Immature natural killer cell (primary cell): Measurements from ENCODE around the gene CYRIA. TPM values are rescaled to one million over a fixed set of nuclear protein-coding genes. Genes with fewer than 3 reads are reported as not detected.
A peak's percentile ranks its signal among the peaks of the same experiment; 100 is the strongest.

Experiments used
- DNase-seq, 3 donors: peaks; one replicate each; pipeline ENCODE4 v3.0.0; 2022; ENCODE audit warnings: mixed read lengths in 1 of 3
- H3K27ac Mint-ChIP-seq, 6 donors: one replicate each; pipeline ENCODE4 v1.8.0; 2020; ENCODE audit warnings: mixed read lengths in 6 of 6, mild to moderate bottlenecking in 5 of 6, inconsistent platforms in 4 of 6, moderate library complexity in 3 of 6
- H3K27me3 Mint-ChIP-seq, 3 donors: one replicate each; pipeline ENCODE4 v1.8.0; 2020 to 2021; ENCODE audit warnings: low read depth in 3 of 3, mild to moderate bottlenecking in 3 of 3, mixed read lengths in 3 of 3, moderate library complexity in 3 of 3, inconsistent platforms in 1 of 3
- H3K36me3 Mint-ChIP-seq, 3 donors: one replicate each; pipeline ENCODE4 v1.8.0; 2020; ENCODE audit warnings: mixed read lengths in 3 of 3, inconsistent platforms in 2 of 3, mild to moderate bottlenecking in 2 of 3
- H3K4me1 Mint-ChIP-seq, 2 donors: one replicate each; pipeline ENCODE4 v1.8.0; 2020; ENCODE audit warnings: inconsistent platforms in 2 of 2, mild to moderate bottlenecking in 2 of 2, mixed read lengths in 2 of 2, moderate library complexity in 1 of 2
- H3K4me3 Mint-ChIP-seq, 5 donors: one replicate each; pipeline ENCODE4 v1.8.0; 2020; ENCODE audit warnings: mild to moderate bottlenecking in 5 of 5, mixed read lengths in 5 of 5, inconsistent platforms in 3 of 5, moderate library complexity in 3 of 5
- H3K9me3 Mint-ChIP-seq, 6 donors: one replicate each; pipeline ENCODE4 v1.8.0; 2020; ENCODE audit warnings: mild to moderate bottlenecking in 6 of 6, mixed read lengths in 6 of 6, inconsistent platforms in 4 of 6, moderate library complexity in 3 of 6
- polyA plus RNA-seq, 3 donors: library from polyadenylated mRNA; unstranded; fragments of 300-500 nt; fragmentation: Illumina TruSeq; gene quantifications; one replicate each; pipeline ENCODE4 v1.2.3, GENCODE V29; 2021

Gene CYRIA
- polyA plus RNA-seq, result 10 to 100 TPM; 24.0 to 41.8 (median 25.3) TPM

- Mint-ChIP-seq H3K9me3 (no peaks in the 10 kb centered on the region), H3K36me3 (peaks cover 3% of the 10 kb centered on the region in 3 donors), H3K4me1 (peaks cover 52 to 56% of the 10 kb centered on the region in 2 donors), H3K4me3 (peak within 1 kb of the TSS; percentile 89 to 97 (median 92)), H3K27me3 (peaks cover 6 to 17% (median 15%) of the 10 kb centered on the region in 3 donors), H3K27ac (peak within 1 kb of the TSS; percentile 92 to 98 (median 95))
- peak; percentile 70 to 72 (median 70) for DNase-seq
These were observed at the start of gene CYRIA for GRCh38 chr2:16665748-16666448. Gene CYRIA (minus strand): TSS chr2:16665834. CDS start chr2:16588119, 77,715 bp downstream.

- peaks cover 0 to 2% (median 0%) of the 10 kb centered on the region in 6 donors for H3K9me3 Mint-ChIP-seq
- H3K4me3 Mint-ChIP-seq, result no peak overlapping the region
- peaks cover 2 to 3% (median 3%) of the 10 kb centered on the region in 3 donors for H3K27me3 Mint-ChIP-seq
- H3K36me3 Mint-ChIP-seq, result no peaks in the 10 kb centered on the region
- H3K4me1 Mint-ChIP-seq, result peaks cover 8 to 9% of the 10 kb centered on the region in 2 donors
- no peak overlapping the region for H3K27ac Mint-ChIP-seq
- no peak for DNase-seq
These were observed 47.4 kb upstream of the CYRIA start for GRCh38 chr2:16713011-16713423.

DNA sequence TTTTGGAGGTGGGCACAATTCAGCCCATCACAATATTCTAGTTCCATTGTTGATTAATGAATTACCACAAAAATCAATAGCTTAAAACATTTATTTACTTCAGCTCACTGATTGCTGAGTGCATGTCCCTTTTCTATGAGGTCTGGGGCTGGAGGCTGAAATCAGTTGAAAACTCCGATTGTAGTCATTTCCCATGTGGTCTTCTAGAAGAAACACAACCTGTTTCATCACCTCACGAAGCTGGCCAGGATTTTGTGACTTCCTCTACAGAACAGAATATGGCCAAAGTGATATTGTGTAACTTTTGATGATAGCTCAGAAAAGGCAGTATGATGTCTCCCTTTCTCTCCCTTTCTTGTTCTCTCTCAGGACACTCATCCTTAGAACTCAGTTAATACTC, 44.1 kb upstream of the CYRIA start:
- Mint-ChIP-seq H3K4me3 (no peak overlapping the region), H3K27ac (no peak overlapping the region), H3K27me3 (peaks cover 0 to 3% (median 2%) of the 10 kb centered on the region in 3 donors), H3K4me1 (no peaks in the 10 kb centered on the region), H3K9me3 (peaks cover 0 to 2% (median 0%) of the 10 kb centered on the region in 6 donors), H3K36me3 (no peaks in the 10 kb centered on the region)
- DNase-seq, result no peak

DNA sequence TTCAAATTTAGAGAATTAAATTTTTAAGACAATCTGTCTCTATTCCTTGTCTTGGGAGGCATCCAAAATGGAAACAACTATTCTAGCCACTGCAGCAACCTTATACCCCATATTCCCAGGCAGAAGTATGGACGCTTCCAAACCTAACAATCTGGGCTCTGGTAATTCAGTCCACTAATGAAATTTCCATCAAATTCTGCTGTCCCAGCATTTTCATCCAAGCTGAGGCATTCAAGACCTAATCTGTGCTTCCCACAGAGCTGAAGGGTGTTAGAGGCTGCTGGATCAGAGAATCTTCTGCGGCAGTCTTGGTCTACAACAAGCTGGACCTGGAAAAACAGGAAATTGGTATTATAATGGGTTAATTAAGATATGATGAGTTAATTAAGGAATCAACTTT, 42.5 kb upstream of the CYRIA start:
- Mint-ChIP-seq H3K9me3 (peaks cover 0 to 2% (median 0%) of the 10 kb centered on the region in 6 donors), H3K4me3 (no peak overlapping the region), H3K27ac (no peak overlapping the region), H3K27me3 (peaks cover 0 to 3% (median 2%) of the 10 kb centered on the region in 3 donors), H3K36me3 (no peaks in the 10 kb centered on the region), H3K4me1 (no peaks in the 10 kb centered on the region)
- DNase-seq, result no peak

GRCh38 chr2:16707014-16707623, 41.5 kb upstream of the CYRIA start:
- Mint-ChIP-seq H3K4me1 (no peaks in the 10 kb centered on the region), H3K36me3 (no peaks in the 10 kb centered on the region), H3K27ac (no peak overlapping the region), H3K9me3 (peaks cover 0 to 2% (median 0%) of the 10 kb centered on the region in 6 donors), H3K4me3 (no peak overlapping the region), H3K27me3 (peaks cover 0 to 3% (median 2%) of the 10 kb centered on the region in 3 donors)
- DNase-seq, result no peak

- peaks cover 8 to 11% (median 8%) of the 10 kb centered on the region in 3 donors for H3K27me3 Mint-ChIP-seq
- H3K27ac Mint-ChIP-seq, result no peak overlapping the region
- H3K4me3 Mint-ChIP-seq, result no peak overlapping the region
- H3K4me1 Mint-ChIP-seq, result no peaks in the 10 kb centered on the region
- H3K36me3 Mint-ChIP-seq, result peaks cover 0 to 3% (median 0%) of the 10 kb centered on the region in 3 donors
- H3K9me3 Mint-ChIP-seq, result no peaks in the 10 kb centered on the region
- DNase-seq, result no peak
These were observed 35.1 kb upstream of the CYRIA start for GRCh38 chr2:16700551-16701259.

- no peak overlapping the region for H3K27ac Mint-ChIP-seq
These were observed 28.2 kb upstream of the CYRIA start for GRCh38 chr2:16693854-16694253.

DNA sequence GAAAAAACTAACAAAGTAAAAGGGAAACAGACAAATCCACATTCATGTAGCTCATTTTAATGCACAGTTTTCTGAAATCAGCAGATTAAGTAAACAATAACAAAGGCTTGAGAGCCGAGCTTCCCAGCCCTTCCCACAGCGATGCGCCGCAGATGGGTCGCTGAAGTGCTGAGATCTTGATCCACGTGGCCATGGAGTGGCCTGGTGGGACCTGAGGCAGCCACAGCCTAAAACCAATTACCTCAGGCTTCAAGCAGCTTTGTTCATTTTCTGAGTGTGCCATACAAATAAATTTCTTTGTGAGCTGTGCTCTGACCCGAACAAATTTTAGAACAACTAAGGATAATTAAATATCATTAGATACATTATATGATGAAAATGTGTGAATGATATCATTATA, 25.6 kb upstream of the CYRIA start:
- Mint-ChIP-seq H3K4me3 (no peak overlapping the region), H3K9me3 (no peaks in the 10 kb centered on the region), H3K4me1 (no peaks in the 10 kb centered on the region), H3K27me3 (peaks cover 4 to 7% (median 5%) of the 10 kb centered on the region in 3 donors), H3K27ac (no peak overlapping the region), H3K36me3 (no peaks in the 10 kb centered on the region)
- DNase-seq, result no peak

More at GRCh38 chr2:16693854-16694253, 28.2 kb upstream of the CYRIA start:
- Mint-ChIP-seq H3K27me3 (peaks cover 7 to 18% (median 8%) of the 10 kb centered on the region in 3 donors), H3K36me3 (no peaks in the 10 kb centered on the region), H3K4me1 (no peaks in the 10 kb centered on the region), H3K4me3 (no peak overlapping the region), H3K9me3 (no peaks in the 10 kb centered on the region)
- no peak for DNase-seq

DNA sequence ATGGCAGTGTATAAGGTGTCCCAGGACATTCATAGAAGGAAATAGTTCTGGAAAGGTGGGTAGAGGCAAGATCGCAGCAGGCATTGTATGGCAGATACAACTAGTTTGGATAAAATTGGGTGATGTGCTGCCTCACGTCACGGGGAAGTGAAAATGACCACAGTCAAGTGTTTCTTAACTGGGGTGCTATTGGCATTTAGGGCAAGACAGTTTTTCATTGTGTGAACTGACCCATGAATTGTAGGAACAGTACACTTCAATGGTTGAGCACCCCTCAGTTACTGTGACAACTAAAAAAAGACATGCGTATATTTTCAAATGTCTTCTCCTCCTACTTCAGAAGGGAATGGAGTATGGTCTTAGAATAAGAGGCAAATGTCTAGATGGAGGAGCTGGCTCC, 22.3 kb upstream of the CYRIA start:
- H3K4me1 Mint-ChIP-seq, result no peaks in the 10 kb centered on the region
- no peaks in the 10 kb centered on the region for H3K9me3 Mint-ChIP-seq
- peaks cover 0 to 7% (median 4%) of the 10 kb centered on the region in 3 donors for H3K27me3 Mint-ChIP-seq
- no peaks in the 10 kb centered on the region for H3K36me3 Mint-ChIP-seq
- no peak for DNase-seq
- H3K4me3 Mint-ChIP-seq, result no peak overlapping the region
- H3K27ac Mint-ChIP-seq, result peak overlapping the region in 1 of 6 donors; percentile 32

DNA sequence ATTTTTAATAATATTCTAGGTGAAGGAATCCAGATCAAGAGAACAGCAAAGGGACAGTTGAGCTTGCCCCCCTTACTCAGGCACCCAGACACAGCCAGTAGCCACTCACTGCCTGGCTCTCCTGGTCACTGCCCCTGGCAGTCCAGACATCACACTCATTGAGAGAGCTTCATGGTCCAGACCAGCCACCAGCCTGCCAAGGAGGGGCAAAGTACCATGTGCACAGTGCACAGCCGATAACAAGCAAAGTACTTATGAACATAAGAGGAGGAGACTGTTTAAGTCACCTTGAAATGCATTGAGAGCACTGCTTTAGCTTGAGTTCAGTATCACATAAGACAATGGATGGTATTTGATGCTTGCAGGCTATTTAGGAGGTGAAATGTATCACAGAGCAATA, 21.6 kb upstream of the CYRIA start:
- DNase-seq, result no peak
- H3K4me1 Mint-ChIP-seq, result no peaks in the 10 kb centered on the region
- H3K36me3 Mint-ChIP-seq, result no peaks in the 10 kb centered on the region
- no peak overlapping the region for H3K4me3 Mint-ChIP-seq
- peaks cover 0 to 5% (median 4%) of the 10 kb centered on the region in 3 donors for H3K27me3 Mint-ChIP-seq
- H3K9me3 Mint-ChIP-seq, result no peaks in the 10 kb centered on the region
- no peak overlapping the region for H3K27ac Mint-ChIP-seq

- Mint-ChIP-seq H3K27me3 (peaks cover 0 to 6% (median 5%) of the 10 kb centered on the region in 3 donors), H3K9me3 (peaks cover 0 to 2% (median 0%) of the 10 kb centered on the region in 6 donors), H3K4me3 (no peak overlapping the region), H3K36me3 (no peaks in the 10 kb centered on the region), H3K4me1 (no peaks in the 10 kb centered on the region), H3K27ac (no peak overlapping the region)
- DNase-seq, result no peak
These were observed 21.0 kb upstream of the CYRIA start for GRCh38 chr2:16686641-16687040.

- Mint-ChIP-seq H3K27ac (no peak overlapping the region), H3K9me3 (peaks cover 0 to 2% (median 0%) of the 10 kb centered on the region in 6 donors), H3K36me3 (no peaks in the 10 kb centered on the region), H3K27me3 (peaks cover 0 to 7% (median 5%) of the 10 kb centered on the region in 3 donors), H3K4me1 (no peaks in the 10 kb centered on the region), H3K4me3 (no peak overlapping the region)
- no peak for DNase-seq
These were observed 19.7 kb upstream of the CYRIA start for GRCh38 chr2:16685340-16685715.

DNA sequence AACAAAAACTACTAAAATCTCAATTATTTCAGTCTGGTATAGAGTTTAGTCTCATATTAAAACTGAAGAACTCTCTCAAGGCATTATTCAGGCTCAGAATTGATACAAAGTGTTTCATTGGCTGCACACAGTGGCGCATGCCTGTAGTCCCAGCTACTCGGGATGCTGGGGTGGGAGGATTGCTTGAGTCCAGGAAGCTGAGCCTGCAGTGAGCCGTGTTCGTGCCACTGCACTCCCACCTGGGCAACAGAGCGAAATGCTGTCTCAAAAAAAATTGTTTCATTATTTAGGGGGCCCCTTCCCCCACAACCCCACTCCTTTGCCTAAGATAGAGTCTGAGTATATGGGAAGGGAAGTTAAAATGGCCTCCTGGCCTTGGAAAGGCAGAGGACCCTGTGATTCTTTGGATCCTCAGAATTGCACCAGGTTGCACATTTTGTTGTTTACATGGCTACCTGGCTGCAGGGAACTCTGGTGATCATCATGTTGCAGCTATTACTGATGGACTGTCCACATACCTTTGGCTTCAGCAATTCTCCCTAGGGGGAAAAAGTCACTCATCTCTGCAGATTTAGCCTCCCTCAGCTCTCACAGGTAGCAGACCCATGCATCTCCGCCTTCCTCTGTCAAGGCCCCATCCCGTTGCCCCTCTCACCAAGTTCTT, 19.2 kb upstream of the CYRIA start:
- H3K4me3 Mint-ChIP-seq, result no peak overlapping the region
- no peaks in the 10 kb centered on the region for H3K36me3 Mint-ChIP-seq
- H3K9me3 Mint-ChIP-seq, result peaks cover 0 to 2% (median 0%) of the 10 kb centered on the region in 6 donors
- H3K27ac Mint-ChIP-seq, result no peak overlapping the region
- DNase-seq, result no peak
- H3K27me3 Mint-ChIP-seq, result peaks cover 0 to 7% (median 5%) of the 10 kb centered on the region in 3 donors
- H3K4me1 Mint-ChIP-seq, result no peaks in the 10 kb centered on the region
